Measurements from ENCODE around the gene TSPAN9. TPM values are rescaled to one million over a fixed set of nuclear protein-coding genes. Genes with fewer than 3 reads are reported as not detected.

The TSPAN9 gene
- total and polyA plus RNA-seq, 2 experiments from 2014 or later: 6.0 to 31.5 TPM

- no peak for TF ChIP-seq CTCF (conservative IDR thresholded peaks at IDR 0.05; ENCODE audit: low read depth in 2 of 2)
- no peak for TF ChIP-seq CREB1 (CRISPR knock-in tag; IDR thresholded peaks at IDR 0.05; ENCODE audit: low read depth)
Measured at GRCh38 chr12:3164454-3165077, 87.4 kb downstream of the TSPAN9 start (continued).

- TF ChIP-seq ZNF114 (CRISPR knock-in tag; IDR thresholded peaks at IDR 0.05) (no peak), EZH2phosphoT487 (IDR thresholded peaks at IDR 0.05; ENCODE audit: unreplicated experiment) (no peak), POLR2AphosphoS5 (IDR thresholded peaks at IDR 0.05; ENCODE audit: low read depth) (no peak), REST (IDR thresholded peaks at IDR 0.05; ENCODE audit: unreplicated experiment) (no peak), NANOG (IDR thresholded peaks at IDR 0.05; ENCODE audit: borderline replicate concordance) (no peak), ZNF331 (CRISPR knock-in tag; IDR thresholded peaks at IDR 0.05; ENCODE audit: low read depth) (no peak), EZH2 (IDR thresholded peaks at IDR 0.05; ENCODE audit: low read depth, unreplicated experiment) (no peak), STAT1 (IDR thresholded peaks at IDR 0.05; ENCODE audit: unreplicated experiment) (no peak), JUNB (IDR thresholded peaks at IDR 0.05; ENCODE audit: unreplicated experiment) (no peak), ETS1 (IDR thresholded peaks at IDR 0.05) (no peak)
- H3K4me2 ChIP-seq: peak overlapping the region; percentile 64
- no peaks in the 10 kb centered on the region for H3K27me3 ChIP-seq (ENCODE audit: insufficient read depth)
- H3K36me3 ChIP-seq (ENCODE audit: insufficient read depth): peaks cover 5% of the 10 kb centered on the region; the same call in 1 of the 2 replicates
- no peaks in the 10 kb centered on the region for H3K9me2 ChIP-seq (ENCODE audit: insufficient read depth)
- no peaks in the 10 kb centered on the region; the same call in 1 of the 2 replicates for H3K79me2 ChIP-seq (replicated peaks; ENCODE audit: insufficient read depth)
- H2AFZ ChIP-seq: no peak overlapping the region
- Mint-ChIP-seq H3K36me3 (ENCODE audit: low read depth) (peaks cover 16% of the 10 kb centered on the region), H3K27me3 (ENCODE audit: insufficient read depth, low read depth, poor library complexity) (peaks cover 9% of the 10 kb centered on the region), H3K4me3 (no peak overlapping the region; the same call in 2 of the 3 replicates), H3K27ac (peak overlapping the region; percentile 85), H3K9me3 (peaks cover 11% of the 10 kb centered on the region), H3K4me1 (peaks cover 60% of the 10 kb centered on the region)
- no peaks in the 10 kb centered on the region for H3F3A ChIP-seq (replicated peaks; ENCODE audit: low read depth)
- H4K20me1 ChIP-seq (replicated peaks; ENCODE audit: insufficient read depth): no peaks in the 10 kb centered on the region
- no peak overlapping the region for H3K27ac ChIP-seq (ENCODE audit: low read depth)
- H3K4me1 ChIP-seq (ENCODE audit: insufficient read depth): peaks cover 32% of the 10 kb centered on the region
- ATAC-seq (peak; percentile 47), DNase-seq (ENCODE audit: low spot score) (no peak)
- no peak overlapping the region for H3K4me3 ChIP-seq
Measured at GRCh38 chr12:3165078-3165980, 88.2 kb downstream of the TSPAN9 start.
